ENCODE results near the gene DET1. TPM values are rescaled to one million over a fixed set of nuclear protein-coding genes. Genes with fewer than 3 reads are reported as not detected.

The DET1 gene
- total RNA-seq, 2 donors from 2014 or later: 4.4 to 4.8 TPM

DNA sequence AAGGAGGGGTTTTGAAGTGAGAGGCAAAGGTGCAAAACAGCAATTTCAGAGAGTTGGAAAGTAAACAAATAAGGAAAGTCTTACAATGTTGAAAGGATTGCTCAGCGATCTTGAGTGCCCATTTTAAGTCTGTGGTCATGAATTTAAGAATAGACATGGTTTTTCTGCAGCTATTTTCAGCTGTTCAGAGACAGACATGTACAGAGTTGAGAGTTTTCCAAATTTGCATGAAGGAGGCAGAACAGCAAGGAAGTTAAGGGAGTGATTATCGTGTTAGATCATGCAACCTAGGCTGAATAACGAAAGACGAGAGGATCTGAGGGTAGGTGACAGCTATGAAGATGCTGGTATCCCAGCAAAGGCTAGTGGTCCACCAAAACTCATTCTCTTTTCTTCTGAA lies 37.2 kb downstream of the DET1 start:
- 91 to 96% methylated on average over 4 of the region's 4 CpGs for WGBS, 2 experiments (ENCODE audit: insufficient coverage in 1 of 2, insufficient read length in 1 of 2)
- no peaks in the 10 kb centered on the region for H3K4me1 ChIP-seq (ENCODE audit: control insufficient read depth, insufficient read depth, low read length)

GRCh38 chr15:88506628-88507027 lies 39.9 kb downstream of the DET1 start:
- peaks cover 11% of the 10 kb centered on the region for H3K9me3 ChIP-seq (ENCODE audit: control insufficient read depth, low read length)

More for the DNA sequence above, 37.2 kb downstream of the DET1 start:
- DNase-seq: no peak
- Histone ChIP-seq H3K27ac (ENCODE audit: low read depth, low read length) (no peak overlapping the region), H3K9ac (ENCODE audit: extremely low read depth, low read length, poor library complexity, severe bottlenecking) (no peak overlapping the region), H3K9me3 (ENCODE audit: control insufficient read depth, low read length) (peaks cover 11% of the 10 kb centered on the region), H3K36me3 (ENCODE audit: control insufficient read depth, insufficient read depth, low read length) (no peaks in the 10 kb centered on the region), H3K4me3 (ENCODE audit: low read length) (no peak overlapping the region), H3K27me3 (ENCODE audit: control insufficient read depth, insufficient read depth, low read length, poor library complexity, severe bottlenecking) (peaks cover 52% of the 10 kb centered on the region)
- TF ChIP-seq, protein P1, sequence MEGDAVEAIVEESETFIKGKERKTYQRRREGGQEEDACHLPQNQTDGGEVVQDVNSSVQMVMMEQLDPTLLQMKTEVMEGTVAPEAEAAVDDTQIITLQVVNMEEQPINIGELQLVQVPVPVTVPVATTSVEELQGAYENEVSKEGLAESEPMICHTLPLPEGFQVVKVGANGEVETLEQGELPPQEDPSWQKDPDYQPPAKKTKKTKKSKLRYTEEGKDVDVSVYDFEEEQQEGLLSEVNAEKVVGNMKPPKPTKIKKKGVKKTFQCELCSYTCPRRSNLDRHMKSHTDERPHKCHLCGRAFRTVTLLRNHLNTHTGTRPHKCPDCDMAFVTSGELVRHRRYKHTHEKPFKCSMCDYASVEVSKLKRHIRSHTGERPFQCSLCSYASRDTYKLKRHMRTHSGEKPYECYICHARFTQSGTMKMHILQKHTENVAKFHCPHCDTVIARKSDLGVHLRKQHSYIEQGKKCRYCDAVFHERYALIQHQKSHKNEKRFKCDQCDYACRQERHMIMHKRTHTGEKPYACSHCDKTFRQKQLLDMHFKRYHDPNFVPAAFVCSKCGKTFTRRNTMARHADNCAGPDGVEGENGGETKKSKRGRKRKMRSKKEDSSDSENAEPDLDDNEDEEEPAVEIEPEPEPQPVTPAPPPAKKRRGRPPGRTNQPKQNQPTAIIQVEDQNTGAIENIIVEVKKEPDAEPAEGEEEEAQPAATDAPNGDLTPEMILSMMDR (conservative IDR thresholded peaks at IDR 0.05): no peak
- H3K4me3 Mint-ChIP-seq: no peak overlapping the region
- H3K4me1 Mint-ChIP-seq: peaks cover 13% of the 10 kb centered on the region
- H3K36me3 Mint-ChIP-seq (ENCODE audit: low read depth): peaks cover 25% of the 10 kb centered on the region
- peaks cover 39% of the 10 kb centered on the region for H3K27me3 Mint-ChIP-seq (ENCODE audit: insufficient read depth)
- peaks cover 5% of the 10 kb centered on the region for H3K9me3 Mint-ChIP-seq
- no peak overlapping the region for H3K27ac Mint-ChIP-seq

GRCh38 chr15:88505721-88506120 lies 40.8 kb downstream of the DET1 start:
- H3K27ac Mint-ChIP-seq: no peak overlapping the region
- H3K27me3 Mint-ChIP-seq (ENCODE audit: insufficient read depth): peaks cover 29% of the 10 kb centered on the region
- H3K9ac ChIP-seq (ENCODE audit: extremely low read depth, low read length, poor library complexity, severe bottlenecking): no peak overlapping the region
- TF ChIP-seq, protein P1 (conservative IDR thresholded peaks at IDR 0.05): no peak
- H3K9me3 ChIP-seq (ENCODE audit: control insufficient read depth, low read length): peaks cover 11% of the 10 kb centered on the region
- H3K4me1 ChIP-seq (ENCODE audit: control insufficient read depth, insufficient read depth, low read length): peaks cover 6% of the 10 kb centered on the region
- H3K36me3 Mint-ChIP-seq (ENCODE audit: low read depth): peaks cover 21% of the 10 kb centered on the region
- peaks cover 5% of the 10 kb centered on the region for H3K9me3 Mint-ChIP-seq
- H3K4me3 ChIP-seq (ENCODE audit: low read length): no peak overlapping the region
- no peak for DNase-seq
- no peak overlapping the region for H3K4me3 Mint-ChIP-seq
- no peak overlapping the region for H3K27ac ChIP-seq (ENCODE audit: low read depth, low read length)
- 97% methylated on average over 2 of the region's 2 CpGs; no CpG with 5 or more reads in 1 of the 2 experiments for WGBS, 2 experiments (ENCODE audit: insufficient coverage in 1 of 2, insufficient read length in 1 of 2)
- H3K4me1 Mint-ChIP-seq: peaks cover 29% of the 10 kb centered on the region
- H3K27me3 ChIP-seq (ENCODE audit: control insufficient read depth, insufficient read depth, low read length, poor library complexity, severe bottlenecking): peaks cover 31% of the 10 kb centered on the region
- no peaks in the 10 kb centered on the region for H3K36me3 ChIP-seq (ENCODE audit: control insufficient read depth, insufficient read depth, low read length)

More at GRCh38 chr15:88506628-88507027, 39.9 kb downstream of the DET1 start:
- no peak overlapping the region for H3K4me3 Mint-ChIP-seq
- Histone ChIP-seq H3K36me3 (ENCODE audit: control insufficient read depth, insufficient read depth, low read length) (no peaks in the 10 kb centered on the region), H3K4me1 (ENCODE audit: control insufficient read depth, insufficient read depth, low read length) (peaks cover 6% of the 10 kb centered on the region), H3K27me3 (ENCODE audit: control insufficient read depth, insufficient read depth, low read length, poor library complexity, severe bottlenecking) (peaks cover 37% of the 10 kb centered on the region), H3K4me3 (ENCODE audit: low read length) (no peak overlapping the region), H3K27ac (ENCODE audit: low read depth, low read length) (no peak overlapping the region), H3K9ac (ENCODE audit: extremely low read depth, low read length, poor library complexity, severe bottlenecking) (no peak overlapping the region)
- H3K4me1 Mint-ChIP-seq: peaks cover 28% of the 10 kb centered on the region
- TF ChIP-seq, protein P1 (conservative IDR thresholded peaks at IDR 0.05): no peak
- H3K36me3 Mint-ChIP-seq (ENCODE audit: low read depth): peaks cover 27% of the 10 kb centered on the region
- DNase-seq: no peak
- H3K9me3 Mint-ChIP-seq: peaks cover 5% of the 10 kb centered on the region
- H3K27ac Mint-ChIP-seq: no peak overlapping the region
- peaks cover 33% of the 10 kb centered on the region for H3K27me3 Mint-ChIP-seq (ENCODE audit: insufficient read depth)
